IMR-90 (cell line): ENCODE results near the gene PLA2G4D. TPM values are rescaled to one million over a fixed set of nuclear protein-coding genes. Genes with fewer than 3 reads are reported as not detected.

ENCODE experiments used
- ATAC-seq: fragments of 200-7000 bp; cut with Tn5 transposase; 2 replicates; pipeline ENCODE4 v1.9.1; 2020; ENCODE audit warnings: low read depth, mild to moderate bottlenecking, moderate library complexity
- BruUV-seq: library from RNA; stranded (reverse); fragments of 400-500 nt; replicated peaks from 2 replicates; lab custom pipeline; 2021; lab: Mats Ljungman, UMichigan
- CTCF ChIA-PET: fragments of 300-600 bp; formaldehyde crosslinking; extraction: SDS; loops from one replicate; lab custom pipeline; 2021; ENCODE audit warnings: antibody characterized with exemption; lab: Yijun Ruan, JAX
- POLR2A ChIA-PET: fragments of 300-600 bp; sonication (Branson Sonifier 250); formaldehyde crosslinking; loops from one replicate; lab custom pipeline; 2022; ENCODE audit warnings: antibody characterized with exemption; ENCODE audit not compliant: unreplicated experiment; lab: Charles Lee
- DNase-seq: peaks from one replicate; pipeline ENCODE4 v3.0.0; 2013
- H2AFZ ChIP-seq: replicated peaks from 2 replicates; pipeline ENCODE3; 2013; ENCODE audit warnings: low read length, mild to moderate bottlenecking; ENCODE audit not compliant: poor library complexity
- H2AK5ac ChIP-seq: 2 replicates; pipeline ENCODE4 v1.6.1; 2013; ENCODE audit warnings: low read depth, low read length, inconsistent platforms
- H2AK9ac ChIP-seq: replicated peaks from 2 replicates; pipeline ENCODE3; 2013; ENCODE audit warnings: mild to moderate bottlenecking, low read depth, low read length, moderate library complexity; ENCODE audit not compliant: poor library complexity
- H2BK120ac ChIP-seq: 2 replicates; pipeline ENCODE4 v1.6.1; 2013; ENCODE audit warnings: low read depth, low read length, inconsistent platforms
- H2BK15ac ChIP-seq: 3 replicates; pipeline ENCODE4 v1.6.1; 2013; ENCODE audit warnings: low read depth, low read length, inconsistent platforms
- H2BK20ac ChIP-seq: 2 replicates; pipeline ENCODE4 v1.6.1; 2013; ENCODE audit warnings: low read depth, mild to moderate bottlenecking, inconsistent platforms, low read length, moderate library complexity
- H2BK5ac ChIP-seq: 2 replicates; pipeline ENCODE4 v1.6.1; 2013; ENCODE audit warnings: mild to moderate bottlenecking, low read depth, low read length, inconsistent platforms; ENCODE audit not compliant: poor library complexity, severe bottlenecking
- H3K14ac ChIP-seq: replicated peaks from 2 replicates; pipeline ENCODE4 v1.6.1; 2013; ENCODE audit warnings: low read depth, low read length, inconsistent platforms
- H3K18ac ChIP-seq: 2 replicates; pipeline ENCODE4 v1.6.1; 2013; ENCODE audit warnings: low read depth, low read length, control low read depth
- H3K23ac ChIP-seq: 2 replicates; pipeline ENCODE4 v1.6.1; 2013; ENCODE audit warnings: low read depth, low read length, inconsistent platforms
- H3K27ac ChIP-seq: 2 replicates; pipeline ENCODE4 v1.5.1; 2013; ENCODE audit warnings: mild to moderate bottlenecking, control low read depth, low read length; ENCODE audit not compliant: insufficient read depth
- H3K27me3 ChIP-seq: 2 replicates; pipeline ENCODE4 v1.6.1; 2013; ENCODE audit warnings: low read length; ENCODE audit not compliant: control insufficient read depth, insufficient read depth
- H3K36me3 ChIP-seq: 2 replicates; pipeline ENCODE4 v1.6.1; 2013; ENCODE audit warnings: low read length, mixed read lengths; ENCODE audit not compliant: control insufficient read depth, insufficient read depth
- H3K4ac ChIP-seq: 2 replicates; pipeline ENCODE4 v1.6.1; 2013; ENCODE audit warnings: low read depth, low read length, inconsistent platforms
- H3K4me1 ChIP-seq: 2 replicates; pipeline ENCODE4 v1.6.1; 2013; ENCODE audit warnings: low read length, mixed read lengths; ENCODE audit not compliant: control insufficient read depth, insufficient read depth
- H3K4me2 ChIP-seq: 2 replicates; pipeline ENCODE4 v1.6.1; 2013; ENCODE audit warnings: low read depth, mild to moderate bottlenecking, control low read depth, low read length, moderate library complexity
- H3K4me3 ChIP-seq: 2 replicates; pipeline ENCODE4 v1.5.1; 2013; ENCODE audit warnings: low read depth, mild to moderate bottlenecking, control low read depth, low read length, moderate library complexity; ENCODE audit not compliant: insufficient read depth
- H3K56ac ChIP-seq: 2 replicates; pipeline ENCODE4 v1.6.1; 2013; ENCODE audit warnings: low read length, inconsistent platforms; ENCODE audit not compliant: insufficient read depth; ENCODE audit errors: extremely low read depth
- H3K79me1 ChIP-seq, 2 experiments: 2 replicates each; pipeline ENCODE4 v1.6.1; 2013; ENCODE audit warnings: low read length in 2 of 2, inconsistent platforms in 1 of 2, low read depth in 1 of 2
- H3K9ac ChIP-seq: 2 replicates; pipeline ENCODE4 v1.6.1; 2013; ENCODE audit warnings: low read depth, low read length, control low read depth
- H3K9me1 ChIP-seq: 2 replicates; pipeline ENCODE4 v1.6.1; 2013; ENCODE audit warnings: low read length, inconsistent platforms; ENCODE audit not compliant: insufficient read depth
- H3K9me3 ChIP-seq: 2 replicates; pipeline ENCODE4 v1.6.1; 2013; ENCODE audit warnings: low read length; ENCODE audit not compliant: control insufficient read depth, insufficient read depth
- H4K20me1 ChIP-seq: 2 replicates; pipeline ENCODE4 v1.6.1; 2013; ENCODE audit warnings: low read length, inconsistent platforms; ENCODE audit not compliant: insufficient read depth
- H4K5ac ChIP-seq: 2 replicates; pipeline ENCODE4 v1.6.1; 2013; ENCODE audit warnings: mild to moderate bottlenecking, low read depth, low read length, control low read depth
- H4K8ac ChIP-seq, 2 experiments: 2 replicates each; pipeline ENCODE4 v1.6.1; 2013; ENCODE audit warnings: low read depth in 2 of 2, low read length in 2 of 2, control low read depth in 1 of 2, inconsistent platforms in 1 of 2
- H4K91ac ChIP-seq: 2 replicates; pipeline ENCODE4 v1.6.1; 2013; ENCODE audit warnings: low read depth, low read length, inconsistent platforms; ENCODE audit not compliant: insufficient read depth
- BHLHE40 ChIP-seq: fragments of 150-350 bp; IDR thresholded peaks from 2 replicates; pipeline ENCODE4 v1.6.1; 2016; ENCODE audit warnings: mild to moderate bottlenecking, low read depth, low read length
- CEBPB ChIP-seq: IDR thresholded peaks from 2 replicates; pipeline ENCODE4 v1.6.1; 2012; ENCODE audit warnings: low read depth, low read length, improper control_type of control experiment
- CHD1 ChIP-seq: IDR thresholded peaks from 2 replicates; pipeline ENCODE4 v1.6.1; 2012; ENCODE audit warnings: low read depth, low read length, improper control_type of control experiment
- FOS ChIP-seq: fragments of 150-350 bp; IDR thresholded peaks from 2 replicates; pipeline ENCODE4 v1.6.1; 2016; ENCODE audit warnings: low read depth, low read length
- MAFK ChIP-seq: IDR thresholded peaks from 2 replicates; pipeline ENCODE4 v1.6.1; 2012; ENCODE audit warnings: low read depth, low read length, improper control_type of control experiment
- MAZ ChIP-seq: IDR thresholded peaks from 2 replicates; pipeline ENCODE4 v1.6.1; 2012; ENCODE audit warnings: low read depth, mild to moderate bottlenecking, low read length, improper control_type of control experiment, moderate library complexity, borderline replicate concordance
- MXI1 ChIP-seq: IDR thresholded peaks from 2 replicates; pipeline ENCODE4 v1.6.1; 2012; ENCODE audit warnings: low read depth, mild to moderate bottlenecking, low read length, moderate library complexity, borderline replicate concordance
- NFE2L2 ChIP-seq: fragments of 150-350 bp; IDR thresholded peaks from 2 replicates; pipeline ENCODE4 v1.6.1; 2016; ENCODE audit warnings: low read depth, mild to moderate bottlenecking, low read length
- POLR2A ChIP-seq: IDR thresholded peaks from 2 replicates; pipeline ENCODE4 v1.6.1; 2012; ENCODE audit warnings: mild to moderate bottlenecking, low read depth, low read length
- RAD21 ChIP-seq: IDR thresholded peaks from 2 replicates; pipeline ENCODE4 v1.6.1; 2012; ENCODE audit warnings: low read length, improper control_type of control experiment
- RCOR1 ChIP-seq: IDR thresholded peaks from 2 replicates; pipeline ENCODE4 v1.6.1; 2012; ENCODE audit warnings: mild to moderate bottlenecking, low read length, improper control_type of control experiment; ENCODE audit not compliant: insufficient replicate concordance
- RFX5 ChIP-seq: IDR thresholded peaks from 2 replicates; pipeline ENCODE4 v1.8.0; 2012; ENCODE audit warnings: low read depth, mild to moderate bottlenecking, low read length, moderate library complexity
- SMC3 ChIP-seq: fragments of 150-350 bp; IDR thresholded peaks from 2 replicates; pipeline ENCODE4 v1.6.1; 2016; ENCODE audit warnings: low read depth, mild to moderate bottlenecking, antibody characterized with exemption, low read length, moderate library complexity
- WGBS, 2 experiments: methylation state at CpG; one replicate each; pipeline versions ENCODE4 v1.1.5 to v1.1.7; 2013; ENCODE audit warnings: missing lambda C conversion rate in 2 of 2; ENCODE audit not compliant: insufficient read length in 1 of 2; ENCODE audit errors: extremely low coverage in 2 of 2; 5-methylcytosine and 5-hydroxymethylcytosine counted together
- dilution Hi-C: fragments of 300-500 bp; cut with HindIII; formaldehyde crosslinking; loops from one replicate; pipeline ENCODE4 v1.14.3; 2018; ENCODE audit warnings: low sequenced_read_pairs; ENCODE audit not compliant: unreplicated experiment
- in situ Hi-C: fragments of 300-500 bp; cut with MboI; formaldehyde crosslinking; loops from 3 replicates; pipeline ENCODE4 v1.14.3; 2019; ENCODE audit warnings: low sequenced_read_pairs, inconsistent platforms, mixed read lengths
- intact Hi-C: fragments of 100-400 bp; cut with micrococcal nuclease; formaldehyde crosslinking; loops from 2 replicates; pipeline ENCODE4 v1.10.0; 2022
- polyA plus RNA-seq, 3 experiments: library from polyadenylated mRNA; depleted of rRNA; stranded (reverse); fragments of >200 nt; gene quantifications; 2 replicates each; pipeline ENCODE4 v1.2.3, GENCODE V29; 2012; ENCODE audit warnings: low replicate concordance in 1 of 3
- total RNA-seq: library from RNA; depleted of rRNA; stranded (reverse); fragments of >200 nt; gene quantifications from 2 replicates; pipeline ENCODE4 v1.2.3, GENCODE V29; 2012
- TF ChIP-seq, protein P1 (sequence below): fragments of 150-350 bp; IDR thresholded peaks from 2 replicates; pipeline ENCODE4 v1.6.1; 2017; ENCODE audit warnings: mild to moderate bottlenecking, antibody characterized with exemption, low read length, low read depth
- TF ChIP-seq, protein P2 (sequence below): conservative IDR thresholded peaks from 2 replicates; pipeline ENCODE4 v1.5.1; 2012; ENCODE audit warnings: mild to moderate bottlenecking, low read depth, low read length, improper control_type of control experiment
- TF ChIP-seq, protein P3 (sequence below): fragments of 150-350 bp; IDR thresholded peaks from 2 replicates; pipeline ENCODE4 v1.6.1; 2016; ENCODE audit warnings: low read depth, mild to moderate bottlenecking, low read length, moderate library complexity, borderline replicate concordance

Gene PLA2G4D
- total and polyA plus RNA-seq, 2 of the 4 experiments (the other 2 are of a cell fraction): not detected

DNA sequence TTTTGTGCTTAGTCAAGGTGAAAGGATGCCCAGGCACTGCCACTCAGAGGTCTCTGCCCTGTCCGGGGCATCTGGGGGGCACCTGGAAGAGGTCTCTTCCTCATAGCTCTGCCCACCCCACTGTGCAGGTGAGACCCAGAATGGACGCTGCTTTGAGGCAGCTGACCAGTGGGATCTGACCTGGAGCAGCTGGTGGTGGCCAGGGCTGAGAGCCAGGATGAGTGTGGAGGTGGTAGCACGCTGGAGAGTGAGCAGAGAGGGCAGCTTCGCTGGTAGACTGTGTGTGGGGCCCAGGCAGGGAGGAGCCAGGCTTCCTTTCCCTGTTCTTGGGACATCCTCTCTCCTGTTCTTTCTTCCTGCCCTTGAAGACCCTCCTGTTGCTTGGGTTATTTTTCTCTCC, 41.4 kb downstream of the PLA2G4D start:
- H3K4me2 ChIP-seq: no peak overlapping the region
- H3K4me1 ChIP-seq: no peaks in the 10 kb centered on the region
- H2AFZ ChIP-seq: no peak overlapping the region
- H3K27me3 ChIP-seq: peaks cover 70% of the 10 kb centered on the region
- no peaks in the 10 kb centered on the region for H3K79me1 ChIP-seq
- H4K91ac ChIP-seq: no peak overlapping the region
- no peak overlapping the region for H3K23ac ChIP-seq
- no peak overlapping the region for H3K4ac ChIP-seq
- in situ Hi-C loops (no loop called here), intact Hi-C loops (no loop called here), dilution Hi-C loops (no loop called here)
- no peak overlapping the region for H3K27ac ChIP-seq
- H4K8ac ChIP-seq: no peak overlapping the region
- no peak overlapping the region for H3K56ac ChIP-seq
- H3K18ac ChIP-seq: no peak overlapping the region
- H3K9me3 ChIP-seq: no peaks in the 10 kb centered on the region
- no peak overlapping the region for H2AK9ac ChIP-seq
- H3K14ac ChIP-seq: no peak overlapping the region
- no peak overlapping the region for H4K5ac ChIP-seq
- no peak overlapping the region for H3K9ac ChIP-seq
- no peak for TF ChIP-seq FOS
- no peak for TF ChIP-seq BHLHE40
- TF ChIP-seq SMC3: no peak
- TF ChIP-seq POLR2A: no peak
- TF ChIP-seq, protein P1, sequence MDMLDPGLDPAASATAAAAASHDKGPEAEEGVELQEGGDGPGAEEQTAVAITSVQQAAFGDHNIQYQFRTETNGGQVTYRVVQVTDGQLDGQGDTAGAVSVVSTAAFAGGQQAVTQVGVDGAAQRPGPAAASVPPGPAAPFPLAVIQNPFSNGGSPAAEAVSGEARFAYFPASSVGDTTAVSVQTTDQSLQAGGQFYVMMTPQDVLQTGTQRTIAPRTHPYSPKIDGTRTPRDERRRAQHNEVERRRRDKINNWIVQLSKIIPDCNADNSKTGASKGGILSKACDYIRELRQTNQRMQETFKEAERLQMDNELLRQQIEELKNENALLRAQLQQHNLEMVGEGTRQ: no peak
- TF ChIP-seq CEBPB: no peak
- no peak for TF ChIP-seq RCOR1
- TF ChIP-seq RAD21: no peak
- no peak for TF ChIP-seq RFX5
- no peak for TF ChIP-seq CHD1
- no peak for TF ChIP-seq MAZ
- TF ChIP-seq, protein P2, sequence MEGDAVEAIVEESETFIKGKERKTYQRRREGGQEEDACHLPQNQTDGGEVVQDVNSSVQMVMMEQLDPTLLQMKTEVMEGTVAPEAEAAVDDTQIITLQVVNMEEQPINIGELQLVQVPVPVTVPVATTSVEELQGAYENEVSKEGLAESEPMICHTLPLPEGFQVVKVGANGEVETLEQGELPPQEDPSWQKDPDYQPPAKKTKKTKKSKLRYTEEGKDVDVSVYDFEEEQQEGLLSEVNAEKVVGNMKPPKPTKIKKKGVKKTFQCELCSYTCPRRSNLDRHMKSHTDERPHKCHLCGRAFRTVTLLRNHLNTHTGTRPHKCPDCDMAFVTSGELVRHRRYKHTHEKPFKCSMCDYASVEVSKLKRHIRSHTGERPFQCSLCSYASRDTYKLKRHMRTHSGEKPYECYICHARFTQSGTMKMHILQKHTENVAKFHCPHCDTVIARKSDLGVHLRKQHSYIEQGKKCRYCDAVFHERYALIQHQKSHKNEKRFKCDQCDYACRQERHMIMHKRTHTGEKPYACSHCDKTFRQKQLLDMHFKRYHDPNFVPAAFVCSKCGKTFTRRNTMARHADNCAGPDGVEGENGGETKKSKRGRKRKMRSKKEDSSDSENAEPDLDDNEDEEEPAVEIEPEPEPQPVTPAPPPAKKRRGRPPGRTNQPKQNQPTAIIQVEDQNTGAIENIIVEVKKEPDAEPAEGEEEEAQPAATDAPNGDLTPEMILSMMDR: no peak
- TF ChIP-seq MAFK: no peak
- TF ChIP-seq, protein P3, sequence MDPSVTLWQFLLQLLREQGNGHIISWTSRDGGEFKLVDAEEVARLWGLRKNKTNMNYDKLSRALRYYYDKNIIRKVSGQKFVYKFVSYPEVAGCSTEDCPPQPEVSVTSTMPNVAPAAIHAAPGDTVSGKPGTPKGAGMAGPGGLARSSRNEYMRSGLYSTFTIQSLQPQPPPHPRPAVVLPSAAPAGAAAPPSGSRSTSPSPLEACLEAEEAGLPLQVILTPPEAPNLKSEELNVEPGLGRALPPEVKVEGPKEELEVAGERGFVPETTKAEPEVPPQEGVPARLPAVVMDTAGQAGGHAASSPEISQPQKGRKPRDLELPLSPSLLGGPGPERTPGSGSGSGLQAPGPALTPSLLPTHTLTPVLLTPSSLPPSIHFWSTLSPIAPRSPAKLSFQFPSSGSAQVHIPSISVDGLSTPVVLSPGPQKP: no peak
- no peak for TF ChIP-seq NFE2L2
- no peak for TF ChIP-seq MXI1
- no peaks in the 10 kb centered on the region; the same call in 1 of the 2 replicates for H3K9me1 ChIP-seq
- POLR2A ChIA-PET: no interaction called here
- H2BK5ac ChIP-seq: no peak overlapping the region
- H2BK15ac ChIP-seq: no peak overlapping the region
- H3K36me3 ChIP-seq: no peaks in the 10 kb centered on the region
- BruUV-seq: no TSS peak
- no peak overlapping the region for H3K4me3 ChIP-seq
- WGBS, 2 experiments: no CpG with 5 or more reads among the region's 4 CpGs
- DNase-seq (no peak), ATAC-seq (no peak)
- CTCF ChIA-PET: interaction anchor here (1.4 kb wide), 1 partner anchor 64 kb away, joined by 4 read pairs; no protein-coding TSS in a partner anchor
- no peak overlapping the region for H2BK120ac ChIP-seq
- H2AK5ac ChIP-seq: no peak overlapping the region
- no peak overlapping the region for H2BK20ac ChIP-seq
- H4K20me1 ChIP-seq: peaks cover 5% of the 10 kb centered on the region; the same call in 1 of the 2 replicates
